A549 (cell line): ENCODE data around the gene ALPP. TPM values are rescaled to one million over a fixed set of nuclear protein-coding genes. Genes with fewer than 3 reads are reported as not detected.
"Not testable (repeated sequence)": the region's sequence is repeated elsewhere in the genome, so short reads cannot be mapped to it uniquely, and the experiment has no call there.

ENCODE experiments used
- ATAC-seq, 2 experiments: fragments of 200-7000 bp in 1 of 2; fragments of >200 bp in 1 of 2; cut with Nextera tagmentation in 1 of 2; cut with Tn5 transposase in 1 of 2; 3 replicates each; pipeline versions ENCODE4 v1.8.0 to v1.9.1; 2018 to 2020; ENCODE audit warnings: mild to moderate bottlenecking in 1 of 2, moderate library complexity in 1 of 2
- CTCF ChIA-PET: fragments of 300-600 bp; sonication (Branson Sonifier 250); formaldehyde crosslinking; extraction: SDS; loops from one replicate; lab custom pipeline; 2021; ENCODE audit warnings: antibody characterized with exemption, inconsistent platforms; lab: Yijun Ruan, JAX
- POLR2A ChIA-PET: fragments of 350-600 bp; formaldehyde crosslinking; extraction: SDS; loops from one replicate; lab custom pipeline; 2021; ENCODE audit warnings: antibody characterized with exemption, inconsistent platforms; lab: Yijun Ruan, JAX
- DNase-seq, 2 experiments: peaks; one replicate each; pipeline versions ENCODE4 v3.0.0 to v3.0.0-alpha.2; 2011 to 2016; ENCODE audit warnings: low read depth in 1 of 2, low spot score in 1 of 2
- FAIRE-seq: peaks from 2 replicates; lab custom pipeline; 2011; peaks lifted over from hg19 to GRCh38; lab: Jason Lieb, UNC
- H3K27ac ChIP-seq, 2 experiments: fragments of >200 bp; sonication (Bioruptor Twin); formaldehyde crosslinking; 3 replicates each; pipeline ENCODE4 v1.5.1; 2016 to 2017
- H3K4me1 ChIP-seq: fragments of >200 bp; sonication (Bioruptor Twin); formaldehyde crosslinking; 3 replicates; pipeline ENCODE4 v1.6.1; 2016
- H3K4me2 ChIP-seq: fragments of >200 bp; sonication (Bioruptor Twin); formaldehyde crosslinking; 3 replicates; pipeline ENCODE4 v1.6.1; 2016
- H3K4me3 ChIP-seq: fragments of >200 bp; sonication (Bioruptor Twin); formaldehyde crosslinking; 3 replicates; pipeline ENCODE4 v1.5.1; 2016
- H3K9me3 ChIP-seq: fragments of >200 bp; sonication (Bioruptor Twin); formaldehyde crosslinking; 3 replicates; pipeline ENCODE4 v1.6.1; 2016
- EHMT2 ChIP-seq: fragments of 200-600 bp; sonication (generic); IDR thresholded peaks from 2 replicates; pipeline ENCODE4 v1.6.1; 2016; ENCODE audit warnings: antibody characterized with exemption, low read depth, mild to moderate bottlenecking, moderate library complexity
- ESRRA ChIP-seq: fragments of 150-350 bp; IDR thresholded peaks from 2 replicates; pipeline ENCODE4 v1.6.1; 2014; ENCODE audit warnings: mild to moderate bottlenecking, low read length, borderline replicate concordance
- FOSL2 ChIP-seq, 2 experiments: fragments of 450-650 bp in 1 of 2; fragments of >200 bp in 1 of 2; sonication (Bioruptor Twin) in 1 of 2; formaldehyde crosslinking; IDR thresholded peaks; 2 replicates each; pipeline versions ENCODE4 v1.5.0 to v1.6.1; 2016 to 2020; ENCODE audit warnings: mild to moderate bottlenecking in 1 of 2, moderate library complexity in 1 of 2
- FOXS1 ChIP-seq: fragments of 250-450 bp; sonication (Bioruptor Pico); IDR thresholded peaks from 2 replicates; pipeline ENCODE4 v1.5.0; 2020; ENCODE audit warnings: mild to moderate bottlenecking, moderate library complexity
- HDAC2 ChIP-seq: fragments of 200-600 bp; sonication (generic); IDR thresholded peaks from 2 replicates; pipeline ENCODE4 v1.6.1; 2016
- HES2 ChIP-seq: fragments of >200 bp; sonication (Bioruptor Twin); formaldehyde crosslinking; IDR thresholded peaks from 2 replicates; pipeline ENCODE4 v1.6.1; 2016
- HMGXB4 ChIP-seq: fragments of 250-450 bp; sonication (Bioruptor Pico); IDR thresholded peaks from 2 replicates; pipeline ENCODE4 v1.5.0; 2021; ENCODE audit warnings: mild to moderate bottlenecking, moderate library complexity, borderline replicate concordance
- HOXA7 ChIP-seq: fragments of 250-450 bp; sonication (Bioruptor Pico); IDR thresholded peaks from 2 replicates; pipeline ENCODE4 v1.5.0; 2020; ENCODE audit warnings: mild to moderate bottlenecking, moderate library complexity
- KDM1A ChIP-seq: fragments of 200-600 bp; sonication (generic); IDR thresholded peaks from 2 replicates; pipeline ENCODE4 v1.6.1; 2016; ENCODE audit warnings: low read depth, mild to moderate bottlenecking
- KDM5A ChIP-seq: fragments of 200-600 bp; sonication (generic); IDR thresholded peaks from 2 replicates; pipeline ENCODE4 v1.6.1; 2016; ENCODE audit warnings: antibody characterized with exemption, mild to moderate bottlenecking
- NPAS2 ChIP-seq: fragments of 250-450 bp; sonication (Bioruptor Pico); IDR thresholded peaks from 2 replicates; pipeline ENCODE4 v1.8.0; 2022; ENCODE audit warnings: mild to moderate bottlenecking, moderate library complexity, borderline replicate concordance
- NR3C1 ChIP-seq: fragments of >200 bp; sonication (Bioruptor Twin); formaldehyde crosslinking; IDR thresholded peaks from 3 replicates; pipeline ENCODE4 v1.6.1; 2017
- PBX3 ChIP-seq: IDR thresholded peaks from 2 replicates; pipeline ENCODE4 v1.6.1; 2012
- RAD21 ChIP-seq, 2 experiments: fragments of >200 bp in 1 of 2; sonication (Bioruptor Twin) in 1 of 2; formaldehyde crosslinking in 1 of 2; IDR thresholded peaks in 1 of 2; conservative IDR thresholded peaks in 1 of 2; 2 replicates in 1 of 2; 3 replicates in 1 of 2; pipeline ENCODE4 v1.6.1; 2012 to 2018; ENCODE audit warnings: inconsistent platforms in 1 of 2
- RARB ChIP-seq: fragments of 250-450 bp; sonication (Bioruptor Pico); IDR thresholded peaks from 2 replicates; pipeline ENCODE4 v1.8.0; 2021; ENCODE audit warnings: mild to moderate bottlenecking, moderate library complexity
- RNF2 ChIP-seq: fragments of 200-600 bp; sonication (generic); IDR thresholded peaks from 2 replicates; pipeline ENCODE4 v1.6.1; 2016; ENCODE audit warnings: low read depth, mild to moderate bottlenecking, antibody characterized with exemption, moderate library complexity, borderline replicate concordance
- SREBF2 ChIP-seq: fragments of 450-650 bp; IDR thresholded peaks from 2 replicates; pipeline ENCODE4 v1.6.1; 2014; ENCODE audit warnings: mild to moderate bottlenecking, moderate library complexity
- TFCP2L1 ChIP-seq: fragments of 250-450 bp; sonication (Bioruptor Pico); IDR thresholded peaks from 2 replicates; pipeline ENCODE4 v1.5.0; 2021; ENCODE audit warnings: mild to moderate bottlenecking
- USF2 ChIP-seq: fragments of 450-650 bp; IDR thresholded peaks from 2 replicates; pipeline ENCODE4 v1.6.1; 2014; ENCODE audit warnings: antibody characterized with exemption
- ZFP36 ChIP-seq: fragments of 450-650 bp; IDR thresholded peaks from 2 replicates; pipeline ENCODE4 v1.6.1; 2014; ENCODE audit warnings: borderline replicate concordance; ENCODE audit not compliant: partially characterized antibody
- ZSCAN20 ChIP-seq: fragments of 250-450 bp; sonication (Bioruptor Pico); IDR thresholded peaks from 2 replicates; pipeline ENCODE4 v1.8.0; 2022; ENCODE audit warnings: mild to moderate bottlenecking, moderate library complexity
- WGBS: methylation state at CpG from one replicate; pipeline ENCODE4 v1.1.6; 2017; ENCODE audit errors: missing lambda C conversion rate; 5-methylcytosine and 5-hydroxymethylcytosine counted together
- polyA plus RNA-seq, 4 experiments: library from polyadenylated mRNA; depleted of rRNA in 3 of 4; stranded (reverse); fragments of >200 nt; fragmentation: RNase III in 1 of 4; extraction: RNeasy Plus Mini Kit Qiagen cat#74134 plus additional on column Dnase treatment in 1 of 4; gene quantifications; 2 replicates in 3 of 4; 3 replicates in 1 of 4; pipeline ENCODE4 v1.2.3, GENCODE V29; 2011 to 2017
- TF ChIP-seq, protein P1 (sequence below): fragments of >200 bp; sonication (Bioruptor Twin); formaldehyde crosslinking; IDR thresholded peaks from 3 replicates; pipeline ENCODE4 v1.5.1; 2016

Gene ALPP
- polyA plus RNA-seq, 2 of the 4 experiments (the other 2 are of a cell fraction), result 0.10 to 0.31 TPM

DNA sequence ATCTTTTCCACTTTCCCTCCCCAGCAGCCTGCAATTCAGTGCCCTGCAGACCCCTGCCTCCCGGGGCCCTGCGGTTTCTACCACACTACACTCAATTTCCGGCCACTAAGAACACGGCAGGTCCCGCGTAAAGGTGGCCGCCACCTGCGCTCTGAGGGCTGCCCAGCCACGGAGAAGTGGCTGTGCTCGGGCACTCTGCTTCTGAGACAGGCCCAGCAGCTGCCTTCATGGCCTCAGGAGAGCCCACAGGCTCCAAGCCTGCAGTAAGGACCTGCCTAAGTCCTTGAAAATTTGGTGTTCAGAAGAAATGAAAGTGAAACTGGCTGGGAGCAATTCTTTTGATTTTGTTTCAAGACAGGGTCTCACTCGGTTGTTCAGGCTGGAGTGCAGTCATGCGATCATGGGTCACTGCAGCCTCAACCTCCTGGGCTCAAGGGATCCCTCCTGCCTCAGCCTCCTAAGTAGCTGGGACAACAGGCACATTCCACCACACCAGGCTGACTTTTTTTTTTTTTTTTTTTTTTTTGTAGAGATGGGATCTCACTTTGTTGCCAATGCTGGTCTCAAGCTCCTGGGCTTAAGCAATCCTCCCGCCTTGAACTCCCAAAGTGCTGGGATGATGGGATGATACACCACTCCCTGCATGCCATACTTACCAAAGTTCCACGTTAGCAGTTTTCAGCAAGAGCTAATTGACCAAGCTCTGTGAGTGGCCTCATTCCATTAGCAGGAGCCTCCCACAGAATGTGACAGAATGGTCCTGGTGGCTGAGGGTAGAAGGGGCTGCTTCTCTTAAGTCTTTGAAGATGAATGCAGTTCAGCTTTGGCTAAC is 14.6 kb upstream of the ALPP start:
- DNase-seq, result no peak
- CTCF ChIA-PET, result interaction anchor here (0.8 to 3.8 kb wide), 8 partner anchors 14 to 463 kb away, joined by 3 to 18 read pairs (median 4); partner anchors contain the start of gene ALPP
- no peak overlapping the region for H3K4me2 ChIP-seq
- POLR2A ChIA-PET, result no interaction called here
- 77% methylated on average over 6 of the region's 14 CpGs for WGBS
- FAIRE-seq, result no peak
- H3K4me1 ChIP-seq, result peaks cover 16% of the 10 kb centered on the region; the same call in 2 of the 3 replicates
- no peak for ATAC-seq
- H3K9me3 ChIP-seq, result no peaks in the 10 kb centered on the region
- no peak overlapping the region for H3K4me3 ChIP-seq
- TF ChIP-seq HDAC2, result no peak
- no peak for TF ChIP-seq FOXS1
- TF ChIP-seq HES2, result no peak
- no peak for TF ChIP-seq TFCP2L1
- no peak for TF ChIP-seq USF2
- H3K27ac ChIP-seq, result no peak overlapping the region

GRCh38 chr2:232364806-232365594 is 13.6 kb upstream of the ALPP start:
- POLR2A ChIA-PET, result not testable (repeated sequence)

GRCh38 chr2:232365621-232366321 is 12.8 kb upstream of the ALPP start:
- FAIRE-seq (no peak), DNase-seq (peak; percentile 52 to 76), ATAC-seq (peak; percentile 91 to 96)
- POLR2A ChIA-PET, result no interaction called here
- CTCF ChIA-PET, result interaction anchor here (0.6 to 3.8 kb wide), 15 partner anchors 11 to 483 kb away, joined by 3 to 18 read pairs (median 4); no protein-coding TSS in a partner anchor
- Histone ChIP-seq H3K4me1 (peaks cover 16% of the 10 kb centered on the region; the same call in 2 of the 3 replicates), H3K4me3 (no peak overlapping the region), H3K27ac (no peak overlapping the region), H3K9me3 (no peaks in the 10 kb centered on the region), H3K4me2 (peak overlapping the region; percentile 38; the same call in 1 of the 3 replicates)
- WGBS, result 66% methylated on average over 16 of the region's 20 CpGs
- TF ChIP-seq EHMT2 (no peak), RNF2 (no peak), NR3C1 (no peak), FOSL2 (IDR thresholded peaks at IDR 0.05) (no peak), FOSL2 (CRISPR knock-in tag; IDR thresholded peaks at IDR 0.05) (peak; percentile 10; the same call in 1 of the 2 replicates), ZFP36 (no peak), KDM5A (no peak), RAD21 (conservative IDR thresholded peaks at IDR 0.05 in 1 of 2, IDR thresholded peaks at IDR 0.05 in 1 of 2) (peak; percentile 52 to 63), KDM1A (no peak), ZSCAN20 (CRISPR knock-in tag) (no peak), TFCP2L1 (no peak), ESRRA (no peak), SREBF2 (no peak), RARB (CRISPR knock-in tag) (no peak), PBX3 (no peak), HOXA7 (CRISPR knock-in tag) (no peak), NPAS2 (CRISPR knock-in tag) (no peak), FOXS1 (no peak), HMGXB4 (CRISPR knock-in tag) (no peak)
- TF ChIP-seq, protein P1, sequence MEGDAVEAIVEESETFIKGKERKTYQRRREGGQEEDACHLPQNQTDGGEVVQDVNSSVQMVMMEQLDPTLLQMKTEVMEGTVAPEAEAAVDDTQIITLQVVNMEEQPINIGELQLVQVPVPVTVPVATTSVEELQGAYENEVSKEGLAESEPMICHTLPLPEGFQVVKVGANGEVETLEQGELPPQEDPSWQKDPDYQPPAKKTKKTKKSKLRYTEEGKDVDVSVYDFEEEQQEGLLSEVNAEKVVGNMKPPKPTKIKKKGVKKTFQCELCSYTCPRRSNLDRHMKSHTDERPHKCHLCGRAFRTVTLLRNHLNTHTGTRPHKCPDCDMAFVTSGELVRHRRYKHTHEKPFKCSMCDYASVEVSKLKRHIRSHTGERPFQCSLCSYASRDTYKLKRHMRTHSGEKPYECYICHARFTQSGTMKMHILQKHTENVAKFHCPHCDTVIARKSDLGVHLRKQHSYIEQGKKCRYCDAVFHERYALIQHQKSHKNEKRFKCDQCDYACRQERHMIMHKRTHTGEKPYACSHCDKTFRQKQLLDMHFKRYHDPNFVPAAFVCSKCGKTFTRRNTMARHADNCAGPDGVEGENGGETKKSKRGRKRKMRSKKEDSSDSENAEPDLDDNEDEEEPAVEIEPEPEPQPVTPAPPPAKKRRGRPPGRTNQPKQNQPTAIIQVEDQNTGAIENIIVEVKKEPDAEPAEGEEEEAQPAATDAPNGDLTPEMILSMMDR, result peak; percentile 49

More at GRCh38 chr2:232364806-232365594, 13.6 kb upstream of the ALPP start:
- 82% methylated on average over 14 of the region's 18 CpGs for WGBS
- DNase-seq, FAIRE-seq, H3K27ac ChIP-seq, H3K4me2 ChIP-seq, H3K4me3 ChIP-seq, H3K9me3 ChIP-seq, ATAC-seq: not testable (repeated sequence)
- peaks cover 16% of the 10 kb centered on the region; the same call in 2 of the 3 replicates for H3K4me1 ChIP-seq
- CTCF ChIA-PET, result interaction anchor here (0.7 to 3.8 kb wide), 14 partner anchors 12 to 482 kb away, joined by 3 to 18 read pairs (median 3); no protein-coding TSS in a partner anchor
